Cardiac fibroblast (primary cell): ENCODE data around the gene TLE5.

Experiments
- DNase-seq, 2 donors: peaks; one replicate each; pipeline versions ENCODE4 v3.0.0 to v3.0.0-alpha.2; 2010; ENCODE audit warnings: low read depth in 2 of 2
- H3K4me3 ChIP-seq, 2 donors: replicated peaks in 1 of 2; 1 replicate in 1 of 2; 2 replicates in 1 of 2; pipeline ENCODE4 v1.5.1; 2011; ENCODE audit warnings: low read depth in 2 of 2, low read length in 2 of 2, mild to moderate bottlenecking in 2 of 2, moderate library complexity in 1 of 2
- CTCF ChIP-seq: IDR thresholded peaks from one replicate; pipeline ENCODE4 v1.5.1; 2011; ENCODE audit warnings: low read depth, mild to moderate bottlenecking, low read length, inconsistent platforms

TLE5 gene

GRCh38 chr19:3106509-3107141, 44.3 kb upstream of the TLE5 start:
- DNase-seq: no peak
- no peak overlapping the region for H3K4me3 ChIP-seq
- TF ChIP-seq CTCF: no peak

- H3K4me3 ChIP-seq: no peak overlapping the region
- no peak for DNase-seq
- TF ChIP-seq CTCF: no peak
Measured at GRCh38 chr19:3105641-3106508, 43.6 kb upstream of the TLE5 start.

- no peak for DNase-seq
- no peak overlapping the region for H3K4me3 ChIP-seq
- TF ChIP-seq CTCF: no peak
Measured at GRCh38 chr19:3104708-3104983, 42.4 kb upstream of the TLE5 start.

- H3K4me3 ChIP-seq: no peak overlapping the region
- DNase-seq: no peak
- no peak for TF ChIP-seq CTCF
Measured at GRCh38 chr19:3102239-3103140, 40.2 kb upstream of the TLE5 start.

GRCh38 chr19:3100747-3101730, 38.7 kb upstream of the TLE5 start:
- no peak for DNase-seq
- H3K4me3 ChIP-seq: no peak overlapping the region
- TF ChIP-seq CTCF: no peak

GRCh38 chr19:3100331-3100730, 38.0 kb upstream of the TLE5 start:
- no peak for TF ChIP-seq CTCF
- DNase-seq: no peak
- no peak overlapping the region for H3K4me3 ChIP-seq
